ENCODE results near the gene ITGB1. TPM values are rescaled to one million over a fixed set of nuclear protein-coding genes. Genes with fewer than 3 reads are reported as not detected.

Gene ITGB1
- total RNA-seq, 2 experiments from 2014 or later = 45.1 to 45.4 TPM

- DNase-seq (no peak), ATAC-seq (no peak)
- no peak for TF ChIP-seq CTCF (IDR thresholded peaks at IDR 0.05)
- Mint-ChIP-seq H3K27ac (no peak overlapping the region), H3K36me3 (ENCODE audit: low read depth) (no peaks in the 10 kb centered on the region), H3K9me3 (no peaks in the 10 kb centered on the region), H3K4me1 (ENCODE audit: low read depth) (peaks cover 11% of the 10 kb centered on the region), H3K27me3 (no peaks in the 10 kb centered on the region), H3K4me3 (no peak overlapping the region)
- ChIA-PET POLR2A (no interaction called here), CTCF (no interaction called here)
- intact Hi-C loops (cut with micrococcal nuclease) = no loop called here
Observed at GRCh38 chr10:32987172-32987571, 29.1 kb upstream of the ITGB1 start.

- Mint-ChIP-seq H3K9me3 (no peaks in the 10 kb centered on the region), H3K27ac (no peak overlapping the region), H3K27me3 (no peaks in the 10 kb centered on the region), H3K36me3 (ENCODE audit: low read depth) (no peaks in the 10 kb centered on the region), H3K4me3 (no peak overlapping the region), H3K4me1 (ENCODE audit: low read depth) (peaks cover 21% of the 10 kb centered on the region)
- ATAC-seq (no peak), DNase-seq (no peak)
- CTCF ChIA-PET = interaction anchor here (0.7 to 1.8 kb wide), 2 partner anchors 24 to 600 kb away, joined by 3 to 9 read pairs; no protein-coding TSS in a partner anchor
- intact Hi-C loops (cut with micrococcal nuclease) = no loop called here
- no peak for TF ChIP-seq CTCF (IDR thresholded peaks at IDR 0.05)
- POLR2A ChIA-PET = no interaction called here
Observed at GRCh38 chr10:32985775-32986350, 27.8 kb upstream of the ITGB1 start.

GRCh38 chr10:32985341-32985764 is 27.3 kb upstream of the ITGB1 start:
- H3K9me3 Mint-ChIP-seq = no peaks in the 10 kb centered on the region
- no peaks in the 10 kb centered on the region for H3K27me3 Mint-ChIP-seq
- H3K4me3 Mint-ChIP-seq = no peak overlapping the region
- no peak for TF ChIP-seq CTCF (IDR thresholded peaks at IDR 0.05)
- no peak for ATAC-seq
- intact Hi-C loops (cut with micrococcal nuclease) = no loop called here
- CTCF ChIA-PET = interaction anchor here (0.7 to 1.8 kb wide), 2 partner anchors 24 to 600 kb away, joined by 3 to 9 read pairs; no protein-coding TSS in a partner anchor
- H3K4me1 Mint-ChIP-seq (ENCODE audit: low read depth) = peaks cover 24% of the 10 kb centered on the region
- POLR2A ChIA-PET = no interaction called here
- DNase-seq = no peak
- H3K27ac Mint-ChIP-seq = no peak overlapping the region
- H3K36me3 Mint-ChIP-seq (ENCODE audit: low read depth) = no peaks in the 10 kb centered on the region

- ATAC-seq = no peak
- Mint-ChIP-seq H3K9me3 (no peaks in the 10 kb centered on the region), H3K4me3 (no peak overlapping the region), H3K27me3 (no peaks in the 10 kb centered on the region), H3K4me1 (ENCODE audit: low read depth) (peaks cover 27% of the 10 kb centered on the region), H3K36me3 (ENCODE audit: low read depth) (no peaks in the 10 kb centered on the region), H3K27ac (no peak overlapping the region)
- intact Hi-C loops (cut with micrococcal nuclease) = no loop called here
- CTCF ChIA-PET = interaction anchor here (1.5 to 2.4 kb wide), 2 partner anchors 25 to 27 kb away, joined by 3 to 13 read pairs; no protein-coding TSS in a partner anchor
- POLR2A ChIA-PET = no interaction called here
- DNase-seq = no peak
- TF ChIP-seq CTCF (IDR thresholded peaks at IDR 0.05) = no peak
Observed at GRCh38 chr10:32984003-32984600, 26.1 kb upstream of the ITGB1 start.

Data from activated CD8-positive, alpha-beta T cell treated with anti-CD3 and anti-CD28 coated beads for 36 hours (primary cell).